NOMO-1 treated with DMSO at 0.1 percent for 48 hours (cell line): Measurements from ENCODE around the gene ABHD6.
"Not testable (repeated sequence)": the region's sequence is repeated elsewhere in the genome, so short reads cannot be mapped to it uniquely, and the experiment has no call there.

Experiments used
- DNase-seq: peaks from one replicate; lab custom pipeline; 2025; ENCODE audit not compliant: unreplicated experiment; lab: John Stamatoyannopoulos, UW

The ABHD6 gene

GRCh38 chr3:58242340-58242739 lies 4.7 kb downstream of the ABHD6 start:
- no peak for DNase-seq

- not testable (repeated sequence) for DNase-seq
These were observed 5.3 kb downstream of the ABHD6 start for GRCh38 chr3:58242860-58243259.

- DNase-seq = no peak
These were observed 6.5 kb downstream of the ABHD6 start for GRCh38 chr3:58243976-58244585.

GRCh38 chr3:58246148-58247047 lies 8.8 kb downstream of the ABHD6 start:
- DNase-seq = no peak

GRCh38 chr3:58249358-58250092 lies 11.9 kb downstream of the ABHD6 start:
- no peak for DNase-seq

GRCh38 chr3:58250093-58250707 lies 12.6 kb downstream of the ABHD6 start:
- DNase-seq = no peak

- no peak for DNase-seq
These were observed 14.0 kb downstream of the ABHD6 start for GRCh38 chr3:58251631-58252035.

GRCh38 chr3:58254144-58254543 lies 16.6 kb downstream of the ABHD6 start:
- no peak for DNase-seq

GRCh38 chr3:58256061-58256460 lies 18.5 kb downstream of the ABHD6 start:
- no peak for DNase-seq

GRCh38 chr3:58256511-58256910 lies 18.9 kb downstream of the ABHD6 start:
- DNase-seq = no peak

GRCh38 chr3:58258392-58259055 lies 20.9 kb downstream of the ABHD6 start:
- no peak for DNase-seq

GRCh38 chr3:58260261-58260731 lies 22.7 kb downstream of the ABHD6 start:
- peak; percentile 74 for DNase-seq

GRCh38 chr3:58260733-58261132 lies 23.1 kb downstream of the ABHD6 start:
- DNase-seq = no peak

- no peak for DNase-seq
These were observed 24.5 kb downstream of the ABHD6 start for GRCh38 chr3:58261954-58262666.

- no peak for DNase-seq
These were observed 29.0 kb downstream of the ABHD6 start for GRCh38 chr3:58266577-58266976.

GRCh38 chr3:58267543-58267942 lies 30.0 kb downstream of the ABHD6 start:
- not testable (repeated sequence) for DNase-seq

- no peak for DNase-seq
These were observed 31.8 kb downstream of the ABHD6 start for GRCh38 chr3:58269356-58269755.

- no peak for DNase-seq
These were observed 32.9 kb downstream of the ABHD6 start for GRCh38 chr3:58270485-58270884.

GRCh38 chr3:58271901-58272501 lies 34.4 kb downstream of the ABHD6 start:
- DNase-seq = peak; percentile 89

- DNase-seq = no peak
These were observed 35.3 kb downstream of the ABHD6 start for GRCh38 chr3:58272891-58273290.
